Retinal pigment epithelial cell (primary cell): ENCODE measurements around the gene CLSTN3.

Source experiments
- DNase-seq: peaks from one replicate; pipeline ENCODE4 v3.0.0-alpha.2; 2010; ENCODE audit warnings: low read depth
- H3K4me3 ChIP-seq: 2 replicates; pipeline ENCODE4 v1.5.1; 2011; ENCODE audit warnings: mild to moderate bottlenecking, low read length, control low read depth, moderate library complexity
- CTCF ChIP-seq: conservative IDR thresholded peaks from 2 replicates; pipeline ENCODE4 v1.5.1; 2011; ENCODE audit warnings: low read depth, low read length, control low read depth, inconsistent platforms

CLSTN3 gene

GRCh38 chr12:7117670-7118069 lies 12.5 kb upstream of the CLSTN3 start:
- no peak for TF ChIP-seq CTCF
- no peak for DNase-seq
- no peak overlapping the region for H3K4me3 ChIP-seq

GRCh38 chr12:7118881-7119280 lies 11.3 kb upstream of the CLSTN3 start:
- no peak for TF ChIP-seq CTCF
- no peak overlapping the region for H3K4me3 ChIP-seq
- no peak for DNase-seq

GRCh38 chr12:7120166-7120565 lies 10.0 kb upstream of the CLSTN3 start:
- DNase-seq = no peak
- no peak for TF ChIP-seq CTCF
- H3K4me3 ChIP-seq = no peak overlapping the region

- no peak for TF ChIP-seq CTCF
- no peak overlapping the region for H3K4me3 ChIP-seq
- no peak for DNase-seq
These were observed 8.8 kb upstream of the CLSTN3 start for GRCh38 chr12:7121324-7121723.

GRCh38 chr12:7122811-7123769 lies 7.1 kb upstream of the CLSTN3 start:
- no peak for TF ChIP-seq CTCF
- DNase-seq = no peak
- H3K4me3 ChIP-seq = no peak overlapping the region

- H3K4me3 ChIP-seq = no peak overlapping the region
- TF ChIP-seq CTCF = no peak
- no peak for DNase-seq
These were observed 6.2 kb upstream of the CLSTN3 start for GRCh38 chr12:7123806-7124522.
